Type B pancreatic cell (in vitro differentiated cells): ENCODE results near the gene LAMA5. TPM values are rescaled to one million over a fixed set of nuclear protein-coding genes. Genes with fewer than 3 reads are reported as not detected.

Source experiments
- DNase-seq: peaks from one replicate; pipeline ENCODE4 v3.0.0; 2021; ENCODE audit warnings: mixed read lengths; ENCODE audit not compliant: unreplicated experiment; ENCODE audit errors: extremely low spot score
- H3K27ac Mint-ChIP-seq: 2 replicates; pipeline ENCODE4 v1.8.0; 2021; ENCODE audit warnings: mild to moderate bottlenecking, mixed read lengths
- H3K27me3 Mint-ChIP-seq: 2 replicates; pipeline ENCODE4 v1.8.0; 2021; ENCODE audit warnings: mixed read lengths
- H3K36me3 Mint-ChIP-seq: 2 replicates; pipeline ENCODE4 v1.8.0; 2021; ENCODE audit warnings: mixed read lengths
- H3K4me1 Mint-ChIP-seq: one replicate; pipeline ENCODE4 v1.8.0; 2021; ENCODE audit warnings: mixed read lengths; ENCODE audit not compliant: unreplicated experiment
- H3K4me3 Mint-ChIP-seq: 2 replicates; pipeline ENCODE4 v1.8.0; 2021; ENCODE audit warnings: mild to moderate bottlenecking, mixed read lengths
- H3K9me3 Mint-ChIP-seq: 2 replicates; pipeline ENCODE4 v1.8.0; 2021; ENCODE audit warnings: mixed read lengths
- total RNA-seq: library from RNA; stranded (reverse); gene quantifications from 2 replicates; pipeline ENCODE4 v1.2.1, GENCODE V29; 2021; ENCODE audit warnings: low replicate concordance
- TF ChIP-seq, protein P1 (sequence below): fragments of 200-600 bp; sonication (generic); conservative IDR thresholded peaks from 2 replicates; pipeline ENCODE4 v1.5.0; 2021; ENCODE audit warnings: antibody characterized with exemption, mild to moderate bottlenecking

LAMA5 gene
- total RNA-seq, 1 donor from 2014 or later = 246 TPM

DNA sequence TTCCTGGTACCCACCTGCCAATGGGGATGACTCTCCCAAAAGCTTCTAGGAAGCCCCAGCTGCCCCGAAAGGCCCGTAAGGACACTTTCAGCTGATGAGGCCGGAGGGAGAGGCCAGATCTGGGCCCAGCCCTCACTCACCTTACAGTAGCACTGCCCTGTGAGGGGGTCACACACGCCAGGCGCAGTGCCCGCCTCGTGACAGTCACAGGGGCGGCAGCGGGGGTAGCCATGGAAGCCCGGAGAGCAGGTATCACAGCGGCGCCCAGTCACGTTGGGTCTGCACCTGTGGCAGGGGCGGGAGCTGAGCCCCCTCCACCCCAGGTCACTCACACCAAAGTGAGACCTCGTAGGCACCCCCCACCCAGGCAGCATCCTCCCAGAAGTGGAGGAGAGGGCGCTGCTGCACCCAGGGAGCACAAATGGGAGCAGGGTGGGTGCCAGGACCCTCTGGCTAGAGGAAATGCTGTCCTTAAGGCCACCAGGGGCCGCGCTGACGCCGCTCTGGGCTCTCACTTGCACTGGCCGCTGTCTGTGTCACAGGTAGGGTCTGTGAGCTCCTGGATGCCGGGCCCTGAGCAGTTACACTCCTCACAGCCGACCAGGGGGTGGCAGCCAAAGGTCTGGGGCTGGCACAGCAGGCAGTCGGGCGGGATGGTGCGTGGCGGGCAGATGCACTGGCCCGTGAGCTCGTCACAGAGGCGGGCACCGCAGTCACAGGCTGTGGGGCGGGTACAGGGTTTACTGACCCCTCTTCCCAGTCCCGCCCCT, 39.2 kb downstream of the LAMA5 start:
- Mint-ChIP-seq H3K27ac (no peak overlapping the region), H3K4me1 (no peaks in the 10 kb centered on the region), H3K9me3 (no peaks in the 10 kb centered on the region), H3K27me3 (no peaks in the 10 kb centered on the region), H3K36me3 (no peaks in the 10 kb centered on the region), H3K4me3 (no peak overlapping the region)
- no peak for DNase-seq
- TF ChIP-seq, protein P1, sequence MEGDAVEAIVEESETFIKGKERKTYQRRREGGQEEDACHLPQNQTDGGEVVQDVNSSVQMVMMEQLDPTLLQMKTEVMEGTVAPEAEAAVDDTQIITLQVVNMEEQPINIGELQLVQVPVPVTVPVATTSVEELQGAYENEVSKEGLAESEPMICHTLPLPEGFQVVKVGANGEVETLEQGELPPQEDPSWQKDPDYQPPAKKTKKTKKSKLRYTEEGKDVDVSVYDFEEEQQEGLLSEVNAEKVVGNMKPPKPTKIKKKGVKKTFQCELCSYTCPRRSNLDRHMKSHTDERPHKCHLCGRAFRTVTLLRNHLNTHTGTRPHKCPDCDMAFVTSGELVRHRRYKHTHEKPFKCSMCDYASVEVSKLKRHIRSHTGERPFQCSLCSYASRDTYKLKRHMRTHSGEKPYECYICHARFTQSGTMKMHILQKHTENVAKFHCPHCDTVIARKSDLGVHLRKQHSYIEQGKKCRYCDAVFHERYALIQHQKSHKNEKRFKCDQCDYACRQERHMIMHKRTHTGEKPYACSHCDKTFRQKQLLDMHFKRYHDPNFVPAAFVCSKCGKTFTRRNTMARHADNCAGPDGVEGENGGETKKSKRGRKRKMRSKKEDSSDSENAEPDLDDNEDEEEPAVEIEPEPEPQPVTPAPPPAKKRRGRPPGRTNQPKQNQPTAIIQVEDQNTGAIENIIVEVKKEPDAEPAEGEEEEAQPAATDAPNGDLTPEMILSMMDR = no peak

DNA sequence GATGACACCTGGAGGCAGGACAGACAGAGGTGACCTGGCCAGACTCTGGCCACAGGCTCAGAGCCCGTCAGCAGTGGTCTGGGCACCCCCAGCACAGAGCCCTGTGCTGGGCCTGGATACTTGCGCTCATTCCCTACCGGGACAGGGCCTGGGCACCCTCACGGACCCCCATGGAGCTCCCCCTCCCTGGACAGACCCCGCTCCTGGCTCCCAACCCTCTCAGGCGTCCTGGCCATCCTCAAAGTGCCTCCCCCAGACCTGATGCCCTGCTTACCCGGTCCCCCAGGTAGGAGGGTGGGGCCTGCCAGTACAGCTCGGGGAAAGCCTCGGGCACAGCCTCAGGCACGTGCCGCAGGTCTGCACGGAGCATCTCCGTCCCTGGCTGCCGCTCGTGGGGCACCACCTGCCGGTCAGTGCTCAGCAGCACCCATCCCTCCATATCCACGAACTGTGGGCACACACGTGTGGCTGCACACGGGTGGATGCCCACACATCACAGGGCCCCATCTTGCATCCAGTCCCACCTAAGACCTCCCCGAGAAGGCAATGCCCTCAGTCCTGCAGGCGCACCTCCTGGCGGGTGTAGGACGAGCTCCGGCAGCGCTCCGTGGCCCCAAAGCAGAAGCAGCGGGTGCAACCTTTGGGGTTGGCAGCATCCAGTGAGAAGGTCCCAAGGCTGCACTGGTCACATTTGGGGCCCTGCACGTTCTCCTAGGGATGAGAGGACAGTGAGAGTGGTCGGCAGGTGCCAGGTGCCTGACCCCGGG, 40.0 kb downstream of the LAMA5 start:
- no peak for DNase-seq
- TF ChIP-seq, protein P1 = no peak
- no peaks in the 10 kb centered on the region for H3K9me3 Mint-ChIP-seq
- no peaks in the 10 kb centered on the region for H3K36me3 Mint-ChIP-seq
- no peaks in the 10 kb centered on the region for H3K4me1 Mint-ChIP-seq
- H3K27me3 Mint-ChIP-seq = no peaks in the 10 kb centered on the region
- H3K27ac Mint-ChIP-seq = no peak overlapping the region
- no peak overlapping the region for H3K4me3 Mint-ChIP-seq

DNA sequence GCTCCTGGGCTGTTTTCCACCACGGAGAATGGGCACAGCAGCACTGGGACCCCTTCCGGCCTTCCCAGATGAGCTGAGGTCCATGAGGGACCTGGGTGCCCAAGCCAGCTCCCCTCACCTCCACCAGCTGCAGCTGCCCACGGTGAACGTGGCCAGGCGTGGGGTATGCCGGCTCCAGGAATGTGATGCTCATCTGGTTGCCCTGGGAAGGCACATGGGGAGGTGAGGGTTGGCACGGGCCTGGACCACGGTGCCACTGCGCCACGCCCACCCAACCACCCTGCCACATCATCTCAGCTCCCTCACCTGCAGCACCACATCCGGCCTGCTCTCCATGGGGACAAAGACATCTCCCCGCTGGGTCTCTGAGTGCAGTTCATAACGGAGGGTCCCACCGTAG, 40.6 kb downstream of the LAMA5 start:
- Mint-ChIP-seq H3K4me3 (no peak overlapping the region), H3K27me3 (no peaks in the 10 kb centered on the region), H3K4me1 (no peaks in the 10 kb centered on the region), H3K27ac (no peak overlapping the region), H3K9me3 (no peaks in the 10 kb centered on the region), H3K36me3 (no peaks in the 10 kb centered on the region)
- no peak for DNase-seq
- TF ChIP-seq, protein P1 = no peak

DNA sequence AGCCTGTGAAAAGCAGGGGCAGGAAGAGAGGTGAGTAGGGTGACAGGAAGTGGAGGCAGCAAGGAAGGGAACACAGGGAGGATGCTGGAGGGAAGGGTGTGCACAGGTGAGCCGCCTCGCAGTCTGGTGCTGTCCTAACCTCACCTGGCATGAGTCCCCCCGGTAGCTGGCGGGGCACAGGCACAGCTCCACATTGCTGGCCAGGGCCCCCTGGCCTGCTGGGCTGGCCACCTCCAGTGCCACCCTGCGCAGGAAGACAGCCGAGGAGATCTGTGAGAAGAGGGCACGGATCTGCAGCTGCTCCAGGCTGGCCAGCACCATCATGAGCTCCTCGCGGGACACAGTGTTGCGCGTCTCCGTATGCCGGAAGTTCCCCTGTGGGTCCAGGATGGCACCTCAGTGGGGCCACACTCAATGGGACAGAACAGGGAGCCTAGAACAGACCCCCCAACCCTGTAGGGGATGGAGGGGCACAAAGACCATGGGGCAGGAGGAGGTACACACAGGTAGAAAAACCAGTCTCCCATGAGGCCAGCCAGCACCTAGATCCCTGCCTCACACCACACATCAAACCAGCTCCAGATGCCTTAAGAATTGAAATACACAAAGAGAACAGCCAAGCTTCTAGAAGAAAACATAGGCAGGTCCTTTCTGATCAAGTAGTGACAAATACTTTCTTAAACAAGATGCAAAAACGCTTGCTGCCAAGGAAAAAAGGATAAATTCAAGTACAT, 41.8 kb downstream of the LAMA5 start:
- DNase-seq = no peak
- TF ChIP-seq, protein P1 = no peak
- no peaks in the 10 kb centered on the region for H3K9me3 Mint-ChIP-seq
- no peak overlapping the region for H3K4me3 Mint-ChIP-seq
- H3K27me3 Mint-ChIP-seq = no peaks in the 10 kb centered on the region
- H3K36me3 Mint-ChIP-seq = no peaks in the 10 kb centered on the region
- no peak overlapping the region for H3K27ac Mint-ChIP-seq
- no peaks in the 10 kb centered on the region for H3K4me1 Mint-ChIP-seq

DNA sequence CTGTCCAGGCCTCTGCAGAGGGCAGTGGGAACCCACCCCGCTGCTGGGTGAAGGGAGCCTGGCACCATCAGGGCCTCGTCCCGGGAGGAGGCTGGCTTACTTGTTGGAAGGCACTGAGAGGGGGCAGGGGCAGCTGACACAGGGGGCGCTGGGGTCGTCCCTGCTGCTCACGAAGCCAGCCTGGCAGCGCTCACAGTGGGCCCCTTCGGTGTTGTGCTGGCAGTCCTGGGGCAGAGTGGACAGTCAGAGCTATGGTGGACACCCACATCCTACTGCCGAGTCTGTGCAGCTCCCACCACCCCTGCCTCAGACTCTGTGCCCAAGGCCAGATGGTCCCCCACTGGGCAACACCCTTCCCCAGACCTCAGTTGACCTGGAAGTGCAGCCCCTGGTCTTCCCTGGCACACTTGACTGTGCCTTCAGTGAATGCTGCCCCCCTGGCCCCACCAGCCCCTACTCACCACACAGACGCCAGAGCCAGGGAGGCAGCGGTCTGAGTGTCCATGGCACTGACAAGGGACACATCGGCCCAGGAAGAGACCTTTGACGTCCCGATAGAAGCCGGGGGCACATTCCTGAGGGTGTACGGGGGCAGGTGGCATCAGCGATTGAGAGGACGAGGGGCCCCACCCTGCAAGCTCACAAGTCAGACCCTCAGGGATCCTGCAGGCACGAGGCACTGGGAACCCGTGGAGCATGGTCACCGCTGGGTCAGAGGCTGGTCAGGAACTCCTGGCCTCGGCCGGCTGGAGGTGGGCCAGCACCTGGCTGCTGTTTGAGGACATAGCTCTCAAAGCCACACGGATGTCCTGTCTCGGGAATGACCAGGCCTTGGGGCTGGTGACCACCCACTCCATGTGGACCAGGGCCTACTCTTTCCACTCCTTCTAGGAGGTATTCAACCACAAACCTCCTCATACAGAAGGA, 42.9 kb downstream of the LAMA5 start:
- DNase-seq = no peak
- Mint-ChIP-seq H3K4me1 (no peaks in the 10 kb centered on the region), H3K27ac (no peak overlapping the region), H3K9me3 (no peaks in the 10 kb centered on the region), H3K27me3 (no peaks in the 10 kb centered on the region), H3K4me3 (no peak overlapping the region), H3K36me3 (no peaks in the 10 kb centered on the region)
- TF ChIP-seq, protein P1 = no peak
